T-cell (primary cell): Measurements from ENCODE around the gene ZNF771. TPM values are rescaled to one million over a fixed set of nuclear protein-coding genes. Genes with fewer than 3 reads are reported as not detected.
"Not testable (repeated sequence)": the region's sequence is repeated elsewhere in the genome, so short reads cannot be mapped to it uniquely, and the experiment has no call there.

Source experiments
- ATAC-seq, 4 experiments: fragments of 200-7000 bp in 3 of 4; fragments of 150-1000 bp in 1 of 4; cut with Tn5 transposase; replicated peaks in 1 of 4; 1 replicate in 3 of 4; 2 replicates in 1 of 4; pipeline ENCODE4 v1.10.0; 2021; ENCODE audit warnings: moderate library complexity in 3 of 4, mild to moderate bottlenecking in 2 of 4, moderate number of reproducible peaks in 1 of 4
- CTCF ChIA-PET, 2 donors: fragments of 300-600 bp; sonication (Branson Sonifier 250); formaldehyde crosslinking; loops; one replicate each; lab custom pipeline; 2022; ENCODE audit warnings: antibody characterized with exemption in 2 of 2; lab: Charles Lee
- POLR2A ChIA-PET, 2 donors: fragments of 300-600 bp; sonication (Branson Sonifier 250); formaldehyde crosslinking; loops; one replicate each; lab custom pipeline; 2022; ENCODE audit warnings: antibody characterized with exemption in 2 of 2; lab: Charles Lee
- DNase-seq, 35 experiments: peaks; one replicate each; pipeline versions ENCODE4 v3.0.0 to v3.0.0-alpha.2; 2013 to 2023
- H3K27ac ChIP-seq: one replicate; pipeline ENCODE4 v1.5.1; 2013; ENCODE audit warnings: low read length
- H3K27me3 ChIP-seq, 2 experiments: replicated peaks in 1 of 2; 1 replicate in 1 of 2; 2 replicates in 1 of 2; pipeline versions ENCODE4 v1.6.1 to v1.7.0; 2013; ENCODE audit warnings: low read length in 1 of 2, mixed read lengths in 1 of 2; ENCODE audit not compliant: control insufficient read depth in 2 of 2, insufficient read depth in 2 of 2; ENCODE audit errors: extremely low read depth in 1 of 2
- H3K36me3 ChIP-seq, 2 donors: 1 replicate in 1 of 2; 2 replicates in 1 of 2; pipeline versions ENCODE4 v1.6.1 to v1.7.0; 2013; ENCODE audit warnings: low read length in 1 of 2; ENCODE audit not compliant: control insufficient read depth in 2 of 2, insufficient read depth in 1 of 2; ENCODE audit errors: extremely low read depth in 1 of 2
- H3K4me1 ChIP-seq, 2 experiments: 1 replicate in 1 of 2; 2 replicates in 1 of 2; pipeline versions ENCODE4 v1.6.1 to v1.7.0; 2013; ENCODE audit warnings: low read length in 2 of 2, mixed read lengths in 1 of 2; ENCODE audit not compliant: insufficient read depth in 2 of 2, control insufficient read depth in 1 of 2; ENCODE audit errors: extremely low read depth in 1 of 2
- H3K4me3 ChIP-seq, 2 donors: 1 replicate in 1 of 2; 2 replicates in 1 of 2; pipeline versions ENCODE4 v1.5.1 to v1.7.0; 2013; ENCODE audit warnings: mild to moderate bottlenecking in 2 of 2, low read length in 1 of 2, moderate library complexity in 1 of 2; ENCODE audit not compliant: control insufficient read depth in 1 of 2; ENCODE audit errors: extremely low read depth in 1 of 2
- H3K9me3 ChIP-seq: 2 replicates; pipeline ENCODE4 v1.7.0; 2013
- H3K27ac Mint-ChIP-seq, 2 donors: one replicate each; pipeline ENCODE4 v1.8.0; 2020 to 2021; ENCODE audit warnings: mild to moderate bottlenecking in 2 of 2, mixed read lengths in 2 of 2
- H3K27me3 Mint-ChIP-seq, 2 donors: one replicate each; pipeline ENCODE4 v1.8.0; 2021 to 2022; ENCODE audit warnings: mixed read lengths in 2 of 2
- H3K36me3 Mint-ChIP-seq: one replicate; pipeline ENCODE4 v1.8.0; 2021; ENCODE audit warnings: mixed read lengths
- H3K4me1 Mint-ChIP-seq, 3 donors: one replicate each; pipeline ENCODE4 v1.8.0; 2020 to 2022; ENCODE audit warnings: mixed read lengths in 3 of 3, mild to moderate bottlenecking in 1 of 3
- H3K4me3 Mint-ChIP-seq, 3 donors: one replicate each; pipeline ENCODE4 v1.8.0; 2020 to 2022; ENCODE audit warnings: mild to moderate bottlenecking in 3 of 3, mixed read lengths in 3 of 3, moderate library complexity in 3 of 3
- H3K9me3 Mint-ChIP-seq, 3 donors: one replicate each; pipeline ENCODE4 v1.8.0; 2020 to 2022; ENCODE audit warnings: mixed read lengths in 3 of 3
- WGBS: methylation state at CpG from one replicate; pipeline ENCODE4 v1.1.5; 2013; ENCODE audit warnings: missing lambda C conversion rate; ENCODE audit not compliant: insufficient coverage; 5-methylcytosine and 5-hydroxymethylcytosine counted together
- total RNA-seq, 35 experiments: library from RNA in 6 of 35; stranded (reverse) in 6 of 35; fragments of 120-200 nt in 1 of 35; gene quantifications; one replicate each; pipeline versions ENCODE4 v1.2.1 to v1.2.4 and lab custom pipeline; 2013 to 2026

Gene ZNF771
- total RNA-seq, 5 donors from 2014 or later (not counting 1 experiment from before 2014, with no cell fraction given): 1.3 to 6.6 (median 6.2) TPM

DNA sequence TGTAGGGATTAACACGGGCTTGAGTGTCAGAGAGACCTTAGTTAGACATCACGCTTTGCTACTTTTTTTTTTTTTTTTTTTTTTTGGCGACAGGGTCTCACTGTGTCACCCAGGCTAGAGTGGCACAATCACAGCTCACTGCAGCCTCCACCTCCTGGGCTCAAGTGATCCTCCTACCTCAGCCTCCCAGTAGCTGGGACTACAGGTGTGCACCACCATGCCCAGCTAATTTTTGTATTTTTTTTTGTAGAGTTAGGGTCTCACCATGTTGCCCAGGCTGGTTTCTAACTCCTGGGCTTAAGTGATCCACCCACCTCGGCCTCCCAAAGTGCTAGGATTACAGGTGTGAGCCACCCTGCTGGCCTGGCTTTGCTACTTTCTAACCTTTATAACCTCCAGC is 10.8 kb upstream of the ZNF771 start:
- not testable (repeated sequence) for H3K27ac ChIP-seq, ATAC-seq, H3K4me3 ChIP-seq, H3K27me3 Mint-ChIP-seq, H3K9me3 Mint-ChIP-seq, H3K36me3 Mint-ChIP-seq, DNase-seq, H3K9me3 ChIP-seq, H3K27me3 ChIP-seq
- Mint-ChIP-seq H3K4me3 (peak overlapping the region; percentile 77 to 88 (median 84)), H3K4me1 (peaks cover 35 to 47% (median 43%) of the 10 kb centered on the region in 3 donors), H3K27ac (peak overlapping the region; percentile 39 to 49)
- POLR2A ChIA-PET: interaction anchor here in 1 of 2 donors (0.5 kb wide), 1 partner anchor 1905 kb away, joined by 5 read pairs; the partner anchor contains the start of gene CLN3
- peaks cover 9 to 67% of the 10 kb centered on the region in 2 experiments for H3K4me1 ChIP-seq
- peaks cover 2 to 18% of the 10 kb centered on the region in 2 donors for H3K36me3 ChIP-seq
- 92% methylated on average over 2 of the region's 4 CpGs for WGBS
- CTCF ChIA-PET: interaction anchor here in 1 of 2 donors (1.2 to 1.9 kb wide), 2 partner anchors 10 to 26 kb away, joined by 3 to 8 read pairs; no protein-coding TSS in a partner anchor

DNA sequence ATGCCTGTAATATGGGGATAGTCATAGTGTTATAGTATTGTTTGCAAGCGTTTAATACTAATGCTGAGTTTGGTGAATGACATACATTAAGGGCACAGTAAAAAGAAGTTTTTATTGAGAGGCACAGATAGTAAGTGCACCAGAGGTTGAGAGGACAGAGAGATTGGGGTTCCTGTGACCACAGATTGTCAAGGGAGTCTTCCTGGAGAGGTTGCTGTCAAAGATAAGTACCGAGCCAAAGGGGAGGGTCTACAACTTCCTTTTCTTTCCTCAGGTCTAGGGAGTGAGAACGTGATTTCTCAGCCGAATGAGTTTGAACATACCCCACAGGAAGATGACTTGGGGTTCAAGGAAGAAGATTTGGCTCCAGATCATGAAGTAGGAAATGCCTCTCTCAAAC is 10.3 kb upstream of the ZNF771 start:
- ChIA-PET POLR2A (no interaction called here), CTCF (no interaction called here)
- H3K9me3 ChIP-seq: no peaks in the 10 kb centered on the region
- H3K36me3 ChIP-seq: peaks cover 2 to 18% of the 10 kb centered on the region in 2 donors
- Mint-ChIP-seq H3K4me3 (peak overlapping the region; percentile 77 to 88 (median 84)), H3K36me3 (no peaks in the 10 kb centered on the region), H3K27ac (peak overlapping the region; percentile 39 to 49), H3K27me3 (no peaks in the 10 kb centered on the region), H3K9me3 (no peaks in the 10 kb centered on the region), H3K4me1 (peaks cover 37 to 50% (median 46%) of the 10 kb centered on the region in 3 donors)
- H3K27me3 ChIP-seq: peaks cover 0 to 8% of the 10 kb centered on the region in 2 experiments
- no peak for DNase-seq
- no peak for ATAC-seq
- no peak overlapping the region for H3K27ac ChIP-seq
- H3K4me1 ChIP-seq: peaks cover 9 to 67% of the 10 kb centered on the region in 2 experiments
- H3K4me3 ChIP-seq: no peak overlapping the region
- WGBS: 78% methylated on average over 1 of the region's 4 CpGs

DNA sequence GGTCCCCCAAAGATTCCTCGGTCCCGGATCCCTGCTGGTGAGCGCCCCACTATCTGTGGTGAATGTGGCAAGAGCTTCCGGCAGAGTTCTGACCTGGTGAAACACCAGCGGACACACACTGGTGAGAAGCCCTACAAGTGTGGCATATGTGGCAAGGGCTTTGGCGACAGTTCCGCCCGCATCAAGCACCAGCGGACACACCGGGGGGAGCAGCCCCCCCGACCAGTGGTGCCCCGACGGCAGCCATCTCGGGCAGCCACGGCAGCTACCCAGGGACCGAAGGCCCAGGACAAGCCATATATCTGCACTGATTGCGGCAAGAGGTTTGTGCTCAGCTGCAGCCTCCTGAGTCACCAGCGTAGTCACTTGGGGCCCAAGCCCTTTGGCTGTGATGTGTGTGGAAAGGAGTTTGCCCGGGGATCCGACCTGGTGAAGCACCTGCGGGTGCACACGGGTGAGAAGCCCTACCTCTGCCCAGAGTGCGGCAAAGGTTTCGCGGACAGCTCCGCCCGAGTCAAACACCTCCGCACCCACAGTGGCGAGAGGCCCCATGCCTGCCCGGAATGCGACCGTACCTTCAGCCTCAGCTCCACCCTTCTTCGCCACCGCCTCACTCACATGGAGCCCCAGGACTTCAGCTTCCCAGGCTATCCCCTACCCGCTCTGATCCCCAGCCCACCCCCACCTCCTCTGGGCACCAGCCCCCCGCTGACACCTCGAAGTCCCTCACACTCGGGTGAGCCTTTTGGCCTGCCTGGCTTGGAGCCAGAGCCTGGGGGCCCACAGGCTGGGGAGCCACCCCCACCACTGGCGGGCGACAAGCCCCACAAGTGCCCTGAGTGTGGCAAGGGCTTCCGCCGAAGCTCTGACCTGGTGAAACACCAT is 9.4 kb upstream of the ZNF771 start:
- peaks cover 2 to 18% of the 10 kb centered on the region in 2 donors for H3K36me3 ChIP-seq
- H3K4me1 Mint-ChIP-seq: peaks cover 37 to 50% (median 46%) of the 10 kb centered on the region in 3 donors
- no peaks in the 10 kb centered on the region for H3K27me3 Mint-ChIP-seq
- ChIA-PET POLR2A (interaction anchor here in 1 of 2 donors (0.6 kb wide), 1 partner anchor 22 kb away, joined by 3 read pairs; no protein-coding TSS in a partner anchor), CTCF (no interaction called here)
- ATAC-seq (no peak), DNase-seq (no peak)
- H3K36me3 Mint-ChIP-seq: no peaks in the 10 kb centered on the region
- no peak overlapping the region for H3K4me3 ChIP-seq
- H3K9me3 ChIP-seq: no peaks in the 10 kb centered on the region
- peaks cover 0 to 8% of the 10 kb centered on the region in 2 experiments for H3K27me3 ChIP-seq
- H3K27ac ChIP-seq: no peak overlapping the region
- 82% methylated on average over 36 of the region's 42 CpGs for WGBS
- H3K9me3 Mint-ChIP-seq: no peaks in the 10 kb centered on the region
- no peak overlapping the region for H3K4me3 Mint-ChIP-seq
- H3K4me1 ChIP-seq: peaks cover 9 to 67% of the 10 kb centered on the region in 2 experiments
- no peak overlapping the region for H3K27ac Mint-ChIP-seq

- H3K27me3 ChIP-seq: peaks cover 0 to 8% of the 10 kb centered on the region in 2 experiments
- no peaks in the 10 kb centered on the region for H3K9me3 ChIP-seq
- H3K36me3 ChIP-seq: peaks cover 2 to 18% of the 10 kb centered on the region in 2 donors
- ATAC-seq (no peak), DNase-seq (no peak)
- ChIA-PET POLR2A (interaction anchor here in 1 of 2 donors (0.6 kb wide), 1 partner anchor 22 kb away, joined by 3 read pairs; no protein-coding TSS in a partner anchor), CTCF (no interaction called here)
- H3K4me3 ChIP-seq: no peak overlapping the region
- no peak overlapping the region for H3K27ac ChIP-seq
- H3K27me3 Mint-ChIP-seq: no peaks in the 10 kb centered on the region
- H3K4me1 ChIP-seq: peaks cover 9 to 67% of the 10 kb centered on the region in 2 experiments
- H3K4me1 Mint-ChIP-seq: peaks cover 37 to 50% (median 46%) of the 10 kb centered on the region in 3 donors
- no peaks in the 10 kb centered on the region for H3K36me3 Mint-ChIP-seq
- peak overlapping the region; percentile 28 to 36 for H3K27ac Mint-ChIP-seq
- peak overlapping the region; percentile 37 to 86 (median 84) for H3K4me3 Mint-ChIP-seq
- 84% methylated on average over 22 of the region's 23 CpGs for WGBS
- H3K9me3 Mint-ChIP-seq: no peaks in the 10 kb centered on the region
Measured at GRCh38 chr16:30398661-30399434, 8.6 kb upstream of the ZNF771 start.

DNA sequence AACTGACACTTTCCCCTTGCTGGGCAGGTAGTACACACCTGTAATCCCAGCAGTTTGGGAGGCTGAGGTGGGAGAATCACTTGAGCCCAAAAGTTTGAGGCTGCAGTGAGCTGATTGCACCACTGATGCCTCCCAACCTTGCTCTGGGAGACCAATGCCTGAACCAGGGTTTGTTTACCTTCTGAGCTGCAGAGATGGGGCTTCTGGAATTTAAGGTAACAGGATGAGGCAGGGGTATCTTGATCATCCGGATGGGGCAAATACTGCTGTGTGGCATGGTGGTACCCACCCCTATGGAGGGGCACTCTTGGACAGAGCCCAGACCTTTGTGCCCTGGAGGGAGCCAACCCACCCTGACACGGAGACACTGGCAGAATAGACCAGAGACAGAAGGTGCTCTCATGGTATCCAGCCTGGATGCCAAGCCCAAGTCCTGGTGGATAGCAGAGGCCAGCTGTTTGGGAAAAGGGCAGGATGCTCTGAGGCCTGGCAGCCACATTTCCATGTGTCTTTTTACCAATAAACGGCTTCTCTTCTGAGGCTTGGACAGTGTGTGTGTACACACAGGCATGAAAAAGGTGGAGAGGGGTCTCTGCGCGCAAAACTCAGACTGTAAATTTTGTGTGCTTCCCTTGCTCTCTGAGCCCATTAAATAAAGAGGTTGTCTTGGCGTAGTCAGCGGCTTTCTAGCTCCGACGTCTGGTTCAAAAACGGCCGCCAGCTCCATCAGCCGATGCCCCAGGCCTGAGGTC is 7.8 kb upstream of the ZNF771 start:
- ChIA-PET POLR2A (no interaction called here), CTCF (no interaction called here)
- Histone ChIP-seq H3K36me3 (peaks cover 2 to 18% of the 10 kb centered on the region in 2 donors), H3K4me1 (peaks cover 9 to 60% of the 10 kb centered on the region in 2 experiments), H3K27me3 (peaks cover 0 to 8% of the 10 kb centered on the region in 2 experiments), H3K27ac (no peak overlapping the region), H3K4me3 (peak overlapping the region; percentile 72 to 87), H3K9me3 (no peaks in the 10 kb centered on the region)
- 31% methylated on average over 9 of the region's 12 CpGs for WGBS
- Mint-ChIP-seq H3K9me3 (no peaks in the 10 kb centered on the region), H3K36me3 (no peaks in the 10 kb centered on the region), H3K27ac (peak overlapping the region; percentile 72 to 86), H3K27me3 (no peaks in the 10 kb centered on the region), H3K4me1 (peaks cover 34 to 44% (median 43%) of the 10 kb centered on the region in 3 donors), H3K4me3 (peak overlapping the region; percentile 84 to 86 (median 85))
- no peak for ATAC-seq
- DNase-seq: no peak
